ENCODE results near the gene GPATCH8.

GPATCH8 gene

DNA sequence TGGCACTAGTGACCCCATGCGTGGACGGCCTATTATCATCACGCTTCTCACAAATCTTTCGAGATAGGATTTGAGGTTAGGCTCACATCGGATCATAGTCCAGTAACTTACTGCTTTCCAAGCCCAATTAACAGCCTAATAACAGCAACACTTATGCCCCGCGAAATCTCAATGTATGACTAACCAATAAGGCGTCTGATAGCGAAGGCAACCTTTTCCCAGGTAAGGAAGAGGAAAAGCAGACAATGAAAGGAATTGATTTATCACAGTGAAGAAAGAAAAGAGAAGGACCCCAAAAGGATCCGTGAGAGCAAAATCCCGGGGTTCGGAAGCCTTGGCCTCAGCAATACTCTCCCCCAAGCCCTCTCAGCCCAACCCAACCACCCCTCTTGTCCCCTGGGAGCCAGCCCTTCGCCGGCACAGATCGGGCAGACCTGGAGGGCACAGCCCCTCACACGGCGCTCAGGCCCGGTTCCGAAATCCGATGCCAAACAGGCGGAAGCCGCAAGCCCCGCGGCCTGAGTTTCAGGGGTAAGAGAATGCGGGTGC lies 534 bp downstream of the GPATCH8 start:
- ATAC-seq = peak; percentile 50
- no peak for TF ChIP-seq CSDC2 (CRISPR knock-in tag; IDR thresholded peaks at IDR 0.05)
- TF ChIP-seq CREB5 (CRISPR knock-in tag; IDR thresholded peaks at IDR 0.05; ENCODE audit: low read depth) = no peak
- TF ChIP-seq ZNF70 (CRISPR knock-in tag; IDR thresholded peaks at IDR 0.05) = no peak
- TF ChIP-seq PPARA (CRISPR knock-in tag; IDR thresholded peaks at IDR 0.05; ENCODE audit: borderline replicate concordance) = no peak
- no peak for TF ChIP-seq GLIS3 (CRISPR knock-in tag; IDR thresholded peaks at IDR 0.05)
- no peak for TF ChIP-seq TCF4 (CRISPR knock-in tag; IDR thresholded peaks at IDR 0.05; ENCODE audit: borderline replicate concordance)
- TF ChIP-seq OSR1 (CRISPR knock-in tag; IDR thresholded peaks at IDR 0.05) = no peak
- TF ChIP-seq, protein P1, sequence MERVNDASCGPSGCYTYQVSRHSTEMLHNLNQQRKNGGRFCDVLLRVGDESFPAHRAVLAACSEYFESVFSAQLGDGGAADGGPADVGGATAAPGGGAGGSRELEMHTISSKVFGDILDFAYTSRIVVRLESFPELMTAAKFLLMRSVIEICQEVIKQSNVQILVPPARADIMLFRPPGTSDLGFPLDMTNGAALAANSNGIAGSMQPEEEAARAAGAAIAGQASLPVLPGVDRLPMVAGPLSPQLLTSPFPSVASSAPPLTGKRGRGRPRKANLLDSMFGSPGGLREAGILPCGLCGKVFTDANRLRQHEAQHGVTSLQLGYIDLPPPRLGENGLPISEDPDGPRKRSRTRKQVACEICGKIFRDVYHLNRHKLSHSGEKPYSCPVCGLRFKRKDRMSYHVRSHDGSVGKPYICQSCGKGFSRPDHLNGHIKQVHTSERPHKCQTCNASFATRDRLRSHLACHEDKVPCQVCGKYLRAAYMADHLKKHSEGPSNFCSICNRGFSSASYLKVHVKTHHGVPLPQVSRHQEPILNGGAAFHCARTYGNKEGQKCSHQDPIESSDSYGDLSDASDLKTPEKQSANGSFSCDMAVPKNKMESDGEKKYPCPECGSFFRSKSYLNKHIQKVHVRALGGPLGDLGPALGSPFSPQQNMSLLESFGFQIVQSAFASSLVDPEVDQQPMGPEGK (CRISPR knock-in tag; IDR thresholded peaks at IDR 0.05; ENCODE audit: borderline replicate concordance) = no peak
- TF ChIP-seq ESRRG (CRISPR knock-in tag; IDR thresholded peaks at IDR 0.05) = no peak
- no peak for TF ChIP-seq POU6F1 (CRISPR knock-in tag; IDR thresholded peaks at IDR 0.05; ENCODE audit: borderline replicate concordance, low read depth)

DNA sequence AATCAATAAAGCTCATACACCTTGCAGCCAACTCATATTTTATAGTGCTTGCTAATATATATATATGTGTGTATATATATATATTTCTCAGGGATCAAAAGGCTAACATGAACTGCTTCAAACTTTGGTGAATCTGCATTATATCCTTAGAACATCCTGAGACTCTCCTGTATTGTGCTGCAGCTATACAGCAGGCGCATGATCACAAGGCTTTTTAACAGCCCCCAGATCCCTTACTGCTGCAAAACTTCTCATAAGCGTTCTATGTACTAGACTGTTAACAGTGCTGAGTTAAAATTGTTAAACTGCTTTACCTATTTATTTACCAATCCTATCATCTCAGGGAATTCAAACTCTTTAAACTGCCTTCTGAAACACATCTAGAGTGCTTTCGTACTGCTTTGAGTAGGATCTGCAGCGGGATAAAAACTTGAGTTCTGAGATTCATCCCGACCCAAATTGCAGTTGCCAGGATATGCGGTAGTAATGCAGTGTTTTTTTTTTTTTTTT lies 1.3 kb downstream of the GPATCH8 start:
- ATAC-seq = peak; percentile 33

GRCh38 chr17:44499722-44500121 lies 3.5 kb downstream of the GPATCH8 start:
- TF ChIP-seq BACH2 (CRISPR knock-in tag; IDR thresholded peaks at IDR 0.05; ENCODE audit: borderline replicate concordance) (no peak), ZNF8 (CRISPR knock-in tag; IDR thresholded peaks at IDR 0.05) (no peak), CSDC2 (CRISPR knock-in tag; IDR thresholded peaks at IDR 0.05) (no peak), CSRNP3 (CRISPR knock-in tag; IDR thresholded peaks at IDR 0.05) (no peak), PPARA (CRISPR knock-in tag; IDR thresholded peaks at IDR 0.05; ENCODE audit: borderline replicate concordance) (no peak), TOX (CRISPR knock-in tag; IDR thresholded peaks at IDR 0.05; ENCODE audit: borderline replicate concordance) (no peak), ZNF70 (CRISPR knock-in tag; IDR thresholded peaks at IDR 0.05) (no peak), TCF4 (CRISPR knock-in tag; IDR thresholded peaks at IDR 0.05; ENCODE audit: borderline replicate concordance) (no peak), ZC3H10 (CRISPR knock-in tag; IDR thresholded peaks at IDR 0.05) (no peak), TSHZ2 (CRISPR knock-in tag; IDR thresholded peaks at IDR 0.05) (no peak), ZNF565 (CRISPR knock-in tag; conservative IDR thresholded peaks at IDR 0.05; ENCODE audit: low read depth) (no peak)
- TF ChIP-seq, protein P1 (CRISPR knock-in tag; IDR thresholded peaks at IDR 0.05; ENCODE audit: borderline replicate concordance) = no peak
- no peak for ATAC-seq

More for the DNA sequence above, 1.3 kb downstream of the GPATCH8 start:
- TF ChIP-seq CSDC2 (CRISPR knock-in tag; IDR thresholded peaks at IDR 0.05) (no peak), TSHZ2 (CRISPR knock-in tag; IDR thresholded peaks at IDR 0.05) (no peak)

Data from SK-N-SH treated with all-trans-retinoic acid at 6 μM for 48 hours (cell line).